Measurements from ENCODE around the gene PPP3CB.

The PPP3CB gene

DNA sequence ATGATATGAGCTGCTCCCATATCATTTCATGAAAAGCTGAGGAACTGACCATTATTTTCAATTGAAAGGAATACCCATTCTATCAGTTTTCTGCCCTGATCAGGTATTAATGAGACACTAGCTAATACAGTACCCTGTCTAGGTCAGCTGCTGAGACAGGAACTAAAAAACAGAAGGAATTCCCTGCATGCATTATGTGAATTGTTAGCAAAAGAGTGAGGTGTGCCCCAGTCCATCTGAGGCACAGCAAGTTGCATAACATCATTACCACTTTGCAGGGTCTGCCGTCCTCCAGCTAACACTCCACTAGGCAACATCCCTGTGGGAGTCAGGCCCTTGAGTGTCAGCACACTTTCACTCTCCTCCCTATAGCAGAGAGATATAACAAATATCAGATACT is 51.4 kb downstream of the PPP3CB start:
- H3K27me3 ChIP-seq (ENCODE audit: insufficient read depth, low read length): no peaks in the 10 kb centered on the region

GRCh38 chr10:73439605-73440312 is 56.1 kb downstream of the PPP3CB start:
- H3K27me3 ChIP-seq (ENCODE audit: insufficient read depth, low read length): no peaks in the 10 kb centered on the region
- no peak overlapping the region for H3K9ac ChIP-seq (ENCODE audit: low read depth, low read length)
- H3K27ac ChIP-seq (ENCODE audit: low read length): no peak overlapping the region
- H3K36me3 ChIP-seq (ENCODE audit: insufficient read depth, low read depth, low read length): peaks cover 42% of the 10 kb centered on the region
- no peak overlapping the region for H3K4me3 ChIP-seq (ENCODE audit: low read length)
- no peaks in the 10 kb centered on the region for H3K4me1 ChIP-seq (ENCODE audit: insufficient read depth, low read length)
- no peaks in the 10 kb centered on the region for H3K9me3 ChIP-seq (ENCODE audit: insufficient read depth, low read depth, low read length)

More for the DNA sequence above, 51.4 kb downstream of the PPP3CB start:
- Histone ChIP-seq H3K9ac (ENCODE audit: low read depth, low read length) (no peak overlapping the region), H3K9me3 (ENCODE audit: insufficient read depth, low read depth, low read length) (no peaks in the 10 kb centered on the region), H3K27ac (ENCODE audit: low read length) (no peak overlapping the region), H3K4me3 (ENCODE audit: low read length) (no peak overlapping the region), H3K4me1 (ENCODE audit: insufficient read depth, low read length) (no peaks in the 10 kb centered on the region), H3K36me3 (ENCODE audit: insufficient read depth, low read depth, low read length) (peaks cover 41% of the 10 kb centered on the region)

DNA sequence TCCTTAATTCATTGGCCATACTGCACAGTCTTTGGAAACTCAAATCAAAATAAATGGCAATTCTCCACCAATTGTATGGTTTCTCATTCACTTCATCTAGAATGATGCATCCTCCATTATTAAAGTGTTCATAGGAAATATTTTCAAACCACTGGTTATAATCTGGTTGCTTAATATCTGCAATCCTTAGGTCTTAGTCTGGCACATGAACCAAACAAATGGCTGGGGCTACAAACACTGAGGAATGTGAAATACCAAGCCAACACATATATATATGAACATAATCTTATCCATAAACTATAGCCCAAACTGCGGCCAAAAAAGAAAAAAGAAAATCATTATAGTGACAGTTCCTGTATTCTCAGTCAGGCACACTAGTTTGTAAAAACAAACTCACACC is 56.8 kb downstream of the PPP3CB start:
- no peaks in the 10 kb centered on the region for H3K9me3 ChIP-seq (ENCODE audit: insufficient read depth, low read depth, low read length)
- H3K4me1 ChIP-seq (ENCODE audit: insufficient read depth, low read length): no peaks in the 10 kb centered on the region
- no peak overlapping the region for H3K27ac ChIP-seq (ENCODE audit: low read length)
- no peaks in the 10 kb centered on the region for H3K27me3 ChIP-seq (ENCODE audit: insufficient read depth, low read length)
- no peak overlapping the region for H3K4me3 ChIP-seq (ENCODE audit: low read length)
- H3K9ac ChIP-seq (ENCODE audit: low read depth, low read length): no peak overlapping the region
- peaks cover 35% of the 10 kb centered on the region for H3K36me3 ChIP-seq (ENCODE audit: insufficient read depth, low read depth, low read length)

DNA sequence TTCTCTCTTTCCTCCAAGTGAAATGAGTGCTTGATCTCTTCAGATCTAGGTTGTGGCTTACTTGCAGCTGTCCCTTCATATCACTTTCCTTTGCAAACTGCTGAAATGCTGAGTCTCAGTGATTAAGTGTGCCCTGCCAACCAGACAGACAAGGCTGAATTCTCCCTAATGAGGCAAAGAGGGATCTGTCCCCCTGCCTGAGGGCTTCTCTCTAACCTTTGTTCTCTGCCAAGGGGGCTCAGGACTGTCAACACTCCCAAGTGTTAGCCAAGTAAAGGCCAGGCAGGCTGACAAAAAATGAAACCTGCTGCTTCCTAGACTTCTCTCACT is 62.3 kb downstream of the PPP3CB start, which contains the start of gene MSS51:
MSS51 (minus strand) TSS at position 24 of the 330 bp plus-strand sequence. CDS start 5,277 bp downstream, outside the sequence.
- no peak within 1 kb of the TSS for H3K9ac ChIP-seq (ENCODE audit: low read depth, low read length)
- no peaks in the 10 kb centered on the region for H3K9me3 ChIP-seq (ENCODE audit: insufficient read depth, low read depth, low read length)
- no peaks in the 10 kb centered on the region for H3K4me1 ChIP-seq (ENCODE audit: insufficient read depth, low read length)
- H3K27ac ChIP-seq (ENCODE audit: low read length): no peak within 1 kb of the TSS
- peaks cover 20% of the 10 kb centered on the region for H3K36me3 ChIP-seq (ENCODE audit: insufficient read depth, low read depth, low read length)
- no peak within 1 kb of the TSS for H3K4me3 ChIP-seq (ENCODE audit: low read length)
- H3K27me3 ChIP-seq (ENCODE audit: insufficient read depth, low read length): no peaks in the 10 kb centered on the region

GRCh38 chr10:73432646-73433537 is 62.9 kb downstream of the PPP3CB start:
- Histone ChIP-seq H3K4me1 (ENCODE audit: insufficient read depth, low read length) (no peaks in the 10 kb centered on the region), H3K4me3 (ENCODE audit: low read length) (no peak overlapping the region), H3K9me3 (ENCODE audit: insufficient read depth, low read depth, low read length) (no peaks in the 10 kb centered on the region), H3K36me3 (ENCODE audit: insufficient read depth, low read depth, low read length) (peaks cover 17% of the 10 kb centered on the region), H3K9ac (ENCODE audit: low read depth, low read length) (no peak overlapping the region), H3K27me3 (ENCODE audit: insufficient read depth, low read length) (no peaks in the 10 kb centered on the region), H3K27ac (ENCODE audit: low read length) (no peak overlapping the region)

DNA sequence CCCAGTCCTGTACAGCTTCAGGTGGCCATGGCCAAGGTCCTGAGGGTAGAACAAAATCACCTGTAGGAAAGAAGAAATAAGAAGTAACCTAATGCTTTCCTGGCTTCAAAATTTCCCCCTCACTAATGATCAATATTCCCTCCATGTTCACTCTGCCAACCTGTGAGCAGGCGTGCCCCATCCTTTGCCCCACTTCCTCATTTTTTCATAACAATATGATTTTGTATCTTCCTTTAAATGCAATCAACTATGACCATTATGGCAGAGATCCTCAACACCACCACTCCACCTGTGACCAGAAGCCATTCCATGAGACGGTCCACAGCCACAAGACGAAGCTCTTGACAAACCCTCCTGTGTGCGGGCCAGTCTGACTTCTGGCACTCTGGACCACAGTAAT is 69.5 kb downstream of the PPP3CB start:
- Histone ChIP-seq H3K27ac (ENCODE audit: low read length) (no peak overlapping the region), H3K4me1 (ENCODE audit: insufficient read depth, low read length) (no peaks in the 10 kb centered on the region), H3K4me3 (ENCODE audit: low read length) (no peak overlapping the region), H3K9me3 (ENCODE audit: insufficient read depth, low read depth, low read length) (no peaks in the 10 kb centered on the region), H3K9ac (ENCODE audit: low read depth, low read length) (no peak overlapping the region), H3K27me3 (ENCODE audit: insufficient read depth, low read length) (no peaks in the 10 kb centered on the region), H3K36me3 (ENCODE audit: insufficient read depth, low read depth, low read length) (peaks cover 52% of the 10 kb centered on the region)

DNA sequence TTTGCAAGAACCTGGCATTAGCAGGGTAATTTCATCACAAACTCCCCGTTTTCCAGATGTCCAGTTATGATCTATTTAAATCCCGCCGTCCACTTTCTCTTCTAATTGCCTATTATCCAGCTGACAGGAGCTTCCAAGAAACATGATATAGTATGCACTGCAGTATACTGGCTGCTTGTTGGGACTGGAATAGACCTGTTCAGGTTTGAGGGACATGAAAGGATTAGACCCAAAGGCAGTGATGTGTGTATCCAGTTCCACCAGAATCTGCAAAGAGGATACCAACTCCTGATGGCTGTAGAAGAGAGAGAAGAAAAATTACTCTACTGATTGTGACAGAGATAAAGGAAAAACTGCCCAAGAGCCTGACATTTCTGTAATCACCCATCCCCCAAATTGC is 71.3 kb downstream of the PPP3CB start:
- Histone ChIP-seq H3K9me3 (ENCODE audit: insufficient read depth, low read depth, low read length) (no peaks in the 10 kb centered on the region), H3K4me1 (ENCODE audit: insufficient read depth, low read length) (no peaks in the 10 kb centered on the region), H3K27me3 (ENCODE audit: insufficient read depth, low read length) (no peaks in the 10 kb centered on the region), H3K4me3 (ENCODE audit: low read length) (no peak overlapping the region), H3K9ac (ENCODE audit: low read depth, low read length) (no peak overlapping the region), H3K27ac (ENCODE audit: low read length) (no peak overlapping the region), H3K36me3 (ENCODE audit: insufficient read depth, low read depth, low read length) (peaks cover 52% of the 10 kb centered on the region)

DNA sequence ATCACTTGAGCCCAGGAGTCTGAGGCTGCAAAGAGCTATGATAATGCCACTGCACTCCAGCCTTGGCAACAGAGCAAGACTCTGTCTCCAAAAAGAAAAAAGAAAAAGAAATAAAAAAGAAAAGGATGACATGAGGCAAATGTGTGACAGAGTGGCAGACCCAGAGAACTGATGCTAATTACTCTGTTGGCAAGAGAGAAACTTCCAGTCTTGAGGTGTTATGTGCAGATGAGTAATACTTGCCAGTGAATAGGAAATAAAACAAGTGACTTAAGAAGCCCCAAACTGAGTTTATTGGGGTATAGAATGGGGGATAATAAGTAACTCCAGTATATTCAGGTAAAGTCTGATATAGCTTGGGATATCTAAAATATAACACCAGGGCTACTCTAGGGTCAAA is 72.5 kb downstream of the PPP3CB start:
- Histone ChIP-seq H3K4me3 (ENCODE audit: low read length) (no peak overlapping the region), H3K4me1 (ENCODE audit: insufficient read depth, low read length) (no peaks in the 10 kb centered on the region), H3K27me3 (ENCODE audit: insufficient read depth, low read length) (no peaks in the 10 kb centered on the region), H3K9me3 (ENCODE audit: insufficient read depth, low read depth, low read length) (no peaks in the 10 kb centered on the region), H3K36me3 (ENCODE audit: insufficient read depth, low read depth, low read length) (peaks cover 52% of the 10 kb centered on the region), H3K9ac (ENCODE audit: low read depth, low read length) (no peak overlapping the region), H3K27ac (ENCODE audit: low read length) (no peak overlapping the region)

GRCh38 chr10:73416571-73416970 is 79.3 kb downstream of the PPP3CB start:
- Histone ChIP-seq H3K36me3 (ENCODE audit: insufficient read depth, low read depth, low read length) (no peaks in the 10 kb centered on the region), H3K4me1 (ENCODE audit: insufficient read depth, low read length) (peaks cover 11% of the 10 kb centered on the region), H3K9ac (ENCODE audit: low read depth, low read length) (no peak overlapping the region), H3K4me3 (ENCODE audit: low read length) (no peak overlapping the region), H3K27ac (ENCODE audit: low read length) (no peak overlapping the region), H3K27me3 (ENCODE audit: insufficient read depth, low read length) (no peaks in the 10 kb centered on the region), H3K9me3 (ENCODE audit: insufficient read depth, low read depth, low read length) (no peaks in the 10 kb centered on the region)

DNA sequence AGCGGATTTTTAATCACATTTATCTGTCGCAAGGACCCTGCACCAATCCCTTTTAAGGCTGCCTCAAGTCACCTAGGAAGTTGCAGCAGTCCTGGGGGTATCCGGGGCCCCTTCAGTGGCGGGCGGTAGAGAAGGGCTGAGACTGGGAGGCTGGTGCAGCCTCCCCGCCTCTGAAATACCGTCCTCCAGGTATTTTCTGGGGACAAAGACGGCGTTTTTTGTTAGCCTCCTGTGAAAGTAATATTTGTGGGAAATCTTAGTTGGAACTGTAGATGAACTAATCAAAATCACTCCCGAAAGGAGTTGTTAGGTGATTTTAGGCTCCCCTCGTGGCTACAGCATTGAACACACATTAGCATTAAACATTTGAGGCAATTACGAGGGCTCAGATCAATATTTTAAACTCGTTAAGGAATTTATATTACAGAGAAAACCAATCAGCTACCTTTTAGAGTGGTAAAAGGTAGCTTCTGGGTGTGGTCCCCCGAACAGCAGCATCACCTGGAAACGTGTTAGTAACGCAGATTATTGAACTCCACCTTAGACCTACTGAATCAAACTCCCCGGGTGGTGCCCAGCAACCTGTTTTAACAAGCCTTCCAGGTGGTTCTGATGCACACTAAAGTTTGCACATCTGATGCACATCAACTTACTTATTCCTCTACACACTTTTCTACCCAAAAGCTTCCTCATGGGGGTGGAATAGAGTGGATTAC is 81.4 kb downstream of the PPP3CB start:
- H3K4me1 ChIP-seq (ENCODE audit: insufficient read depth, low read length): peaks cover 11% of the 10 kb centered on the region
- H3K9ac ChIP-seq (ENCODE audit: low read depth, low read length): peak overlapping the region; percentile 87
- H3K27ac ChIP-seq (ENCODE audit: low read length): peak overlapping the region; percentile 77
- H3K9me3 ChIP-seq (ENCODE audit: insufficient read depth, low read depth, low read length): no peaks in the 10 kb centered on the region
- peak overlapping the region; percentile 96 for H3K4me3 ChIP-seq (ENCODE audit: low read length)
- no peaks in the 10 kb centered on the region for H3K36me3 ChIP-seq (ENCODE audit: insufficient read depth, low read depth, low read length)
- no peaks in the 10 kb centered on the region for H3K27me3 ChIP-seq (ENCODE audit: insufficient read depth, low read length)

- Histone ChIP-seq H3K36me3 (ENCODE audit: insufficient read depth, low read depth, low read length) (no peaks in the 10 kb centered on the region), H3K9ac (ENCODE audit: low read depth, low read length) (peak within 1 kb of the TSS; percentile 87), H3K4me1 (ENCODE audit: insufficient read depth, low read length) (peaks cover 11% of the 10 kb centered on the region), H3K27ac (ENCODE audit: low read length) (peak within 1 kb of the TSS; percentile 77), H3K4me3 (ENCODE audit: low read length) (peak within 1 kb of the TSS; percentile 96), H3K27me3 (ENCODE audit: insufficient read depth, low read length) (no peaks in the 10 kb centered on the region), H3K9me3 (ENCODE audit: insufficient read depth, low read depth, low read length) (no peaks in the 10 kb centered on the region)
Observed at GRCh38 chr10:73413528-73414229, 82.1 kb downstream of the PPP3CB start, which contains the start of gene ANXA7. ANXA7 (minus strand) TSS chr10:73414058; CDS start chr10:73400856, 13,202 bp downstream.
